RWPE1 (cell line): Measurements from ENCODE around the gene MAGOH.

Source experiments
- CTCF ChIA-PET: fragments of 350-600 bp; sonication (Branson Sonifier 250); formaldehyde crosslinking; extraction: SDS; loops from one replicate; lab custom pipeline; 2021; lab: Yijun Ruan, JAX
- POLR2A ChIA-PET: fragments of 400-600 bp; formaldehyde crosslinking; extraction: SDS; loops from one replicate; lab custom pipeline; 2020; ENCODE audit warnings: antibody characterized with exemption; ENCODE audit not compliant: low non-redundant PET; lab: Yijun Ruan, JAX
- DNase-seq: peaks from one replicate; pipeline ENCODE4 v3.0.0; 2012; ENCODE audit warnings: low spot score
- H3K27ac ChIP-seq: fragments of 450-650 bp; 2 replicates; pipeline ENCODE4 v1.5.1; 2017
- TF ChIP-seq, protein P1 (sequence below): fragments of 450-650 bp; conservative IDR thresholded peaks from 2 replicates; pipeline ENCODE4 v1.5.1; 2017; ENCODE audit warnings: low read depth, mild to moderate bottlenecking

Gene MAGOH

DNA sequence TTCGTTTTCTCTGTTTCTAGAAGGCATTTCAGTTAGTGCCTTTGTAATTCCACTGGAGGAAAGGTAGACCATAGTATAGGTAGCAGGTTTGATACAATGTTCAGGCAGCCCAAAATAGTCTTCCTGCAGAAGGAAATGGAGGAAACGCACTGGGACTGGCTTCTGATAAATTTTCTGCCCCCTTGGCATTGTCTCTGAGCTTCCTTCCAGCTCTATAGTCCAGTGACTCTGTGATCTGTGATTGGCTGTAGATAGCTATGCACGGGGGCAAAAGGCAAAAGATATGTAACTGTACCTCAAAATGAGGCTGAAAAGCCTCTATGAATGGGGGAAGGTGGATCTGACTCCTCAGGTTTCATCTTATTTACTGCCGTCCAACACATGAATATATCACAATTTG lies 5.8 kb upstream of the MAGOH start:
- TF ChIP-seq, protein P1, sequence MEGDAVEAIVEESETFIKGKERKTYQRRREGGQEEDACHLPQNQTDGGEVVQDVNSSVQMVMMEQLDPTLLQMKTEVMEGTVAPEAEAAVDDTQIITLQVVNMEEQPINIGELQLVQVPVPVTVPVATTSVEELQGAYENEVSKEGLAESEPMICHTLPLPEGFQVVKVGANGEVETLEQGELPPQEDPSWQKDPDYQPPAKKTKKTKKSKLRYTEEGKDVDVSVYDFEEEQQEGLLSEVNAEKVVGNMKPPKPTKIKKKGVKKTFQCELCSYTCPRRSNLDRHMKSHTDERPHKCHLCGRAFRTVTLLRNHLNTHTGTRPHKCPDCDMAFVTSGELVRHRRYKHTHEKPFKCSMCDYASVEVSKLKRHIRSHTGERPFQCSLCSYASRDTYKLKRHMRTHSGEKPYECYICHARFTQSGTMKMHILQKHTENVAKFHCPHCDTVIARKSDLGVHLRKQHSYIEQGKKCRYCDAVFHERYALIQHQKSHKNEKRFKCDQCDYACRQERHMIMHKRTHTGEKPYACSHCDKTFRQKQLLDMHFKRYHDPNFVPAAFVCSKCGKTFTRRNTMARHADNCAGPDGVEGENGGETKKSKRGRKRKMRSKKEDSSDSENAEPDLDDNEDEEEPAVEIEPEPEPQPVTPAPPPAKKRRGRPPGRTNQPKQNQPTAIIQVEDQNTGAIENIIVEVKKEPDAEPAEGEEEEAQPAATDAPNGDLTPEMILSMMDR, result no peak
- DNase-seq, result no peak
- ChIA-PET CTCF (interaction anchor here (0.6 kb wide), 1 partner anchor 458 kb away, joined by 3 read pairs; no protein-coding TSS in a partner anchor), POLR2A (no interaction called here)
- no peak overlapping the region for H3K27ac ChIP-seq

DNA sequence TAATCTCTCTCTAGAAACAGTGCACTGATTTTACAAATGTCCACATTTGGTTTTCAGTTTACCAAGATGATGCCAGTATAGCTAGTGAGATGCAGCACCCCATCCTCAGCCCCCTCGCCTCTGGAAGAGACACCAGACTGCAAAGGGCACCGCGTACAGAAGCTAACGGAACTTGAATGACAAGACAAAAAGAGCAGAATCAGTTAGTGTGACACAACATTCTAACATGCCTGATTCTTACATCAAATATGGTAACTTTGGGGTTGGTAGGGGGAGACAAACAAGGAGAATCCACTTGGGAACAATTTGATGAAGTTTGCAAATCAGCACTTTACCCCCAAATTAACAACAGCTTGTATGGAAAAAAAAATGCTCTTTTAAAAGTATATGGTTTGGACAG lies 4.1 kb upstream of the MAGOH start:
- H3K27ac ChIP-seq, result no peak overlapping the region
- ChIA-PET POLR2A (no interaction called here), CTCF (interaction anchor here (0.7 kb wide), 1 partner anchor 179 kb away, joined by 3 read pairs; no protein-coding TSS in a partner anchor)
- TF ChIP-seq, protein P1, result no peak
- no peak for DNase-seq

DNA sequence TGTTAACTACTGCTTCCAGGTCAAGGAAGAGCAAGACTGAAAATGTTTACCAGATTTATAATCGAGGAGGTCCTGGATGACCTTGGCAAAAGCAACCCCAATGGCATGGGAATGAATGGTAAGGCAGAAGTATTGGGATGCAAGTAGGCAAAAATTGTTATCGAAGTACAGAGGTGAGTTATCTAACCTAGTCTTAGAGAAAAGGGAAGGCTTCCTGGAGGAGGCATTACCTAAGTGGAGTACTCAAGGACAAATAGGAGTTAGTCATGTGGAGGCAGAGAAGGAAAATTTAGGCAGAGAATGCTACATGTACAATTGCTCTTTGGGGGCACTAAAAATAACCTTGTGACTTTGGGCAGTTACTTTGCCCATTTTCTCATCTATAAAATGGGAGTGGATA lies 3.5 kb upstream of the MAGOH start:
- TF ChIP-seq, protein P1, result no peak
- CTCF ChIA-PET, result interaction anchor here (0.7 kb wide), 1 partner anchor 554 kb away, joined by 3 read pairs; no protein-coding TSS in a partner anchor
- no peak for DNase-seq
- POLR2A ChIA-PET, result no interaction called here
- no peak overlapping the region for H3K27ac ChIP-seq

DNA sequence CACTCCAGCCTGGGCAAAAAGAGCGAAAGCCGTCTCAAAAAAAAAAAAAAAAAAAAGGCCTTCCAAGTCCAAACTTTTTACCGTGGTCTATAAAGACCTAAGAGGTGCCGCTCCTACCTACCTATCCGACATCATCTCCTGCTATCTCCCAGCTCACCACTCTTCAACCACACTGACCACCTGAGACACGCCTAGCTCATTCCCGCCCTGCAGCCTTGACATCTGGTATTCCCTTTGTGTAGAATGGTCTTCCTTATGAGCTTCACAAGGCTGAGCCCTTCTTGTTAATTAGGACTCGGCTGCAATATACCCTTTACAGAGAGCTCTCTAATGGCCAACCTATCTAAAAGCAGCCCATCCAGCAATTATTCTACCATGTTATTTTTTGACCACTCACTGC lies 680 bp downstream of the MAGOH start:
- ChIA-PET CTCF (no interaction called here), POLR2A (no interaction called here)
- peak overlapping the region; percentile 69; the same call in 1 of the 2 replicates for H3K27ac ChIP-seq

DNA sequence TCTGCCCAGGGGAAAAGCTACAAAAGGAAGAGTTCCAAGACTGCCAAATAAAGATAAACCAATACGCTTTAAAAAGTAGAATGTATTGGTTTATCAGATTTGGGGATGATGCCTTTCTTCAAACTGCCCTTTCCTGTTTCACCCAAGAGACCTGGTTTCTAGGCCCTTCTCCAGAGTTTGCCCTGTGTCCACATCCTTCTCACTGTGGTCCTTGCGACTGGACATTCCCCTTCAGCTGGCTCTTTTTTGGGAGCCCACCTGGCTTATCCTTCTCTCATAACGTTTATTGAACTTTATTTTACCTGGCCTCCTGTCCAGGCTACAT lies 17.4 kb downstream of the MAGOH start:
- H3K27ac ChIP-seq, result peak overlapping the region; percentile 91
- TF ChIP-seq, protein P1, result no peak
- ChIA-PET CTCF (no interaction called here), POLR2A (no interaction called here)
- DNase-seq, result no peak

More for the DNA sequence above, 680 bp downstream of the MAGOH start:
- DNase-seq, result peak; percentile 17
- TF ChIP-seq, protein P1, result no peak

DNA sequence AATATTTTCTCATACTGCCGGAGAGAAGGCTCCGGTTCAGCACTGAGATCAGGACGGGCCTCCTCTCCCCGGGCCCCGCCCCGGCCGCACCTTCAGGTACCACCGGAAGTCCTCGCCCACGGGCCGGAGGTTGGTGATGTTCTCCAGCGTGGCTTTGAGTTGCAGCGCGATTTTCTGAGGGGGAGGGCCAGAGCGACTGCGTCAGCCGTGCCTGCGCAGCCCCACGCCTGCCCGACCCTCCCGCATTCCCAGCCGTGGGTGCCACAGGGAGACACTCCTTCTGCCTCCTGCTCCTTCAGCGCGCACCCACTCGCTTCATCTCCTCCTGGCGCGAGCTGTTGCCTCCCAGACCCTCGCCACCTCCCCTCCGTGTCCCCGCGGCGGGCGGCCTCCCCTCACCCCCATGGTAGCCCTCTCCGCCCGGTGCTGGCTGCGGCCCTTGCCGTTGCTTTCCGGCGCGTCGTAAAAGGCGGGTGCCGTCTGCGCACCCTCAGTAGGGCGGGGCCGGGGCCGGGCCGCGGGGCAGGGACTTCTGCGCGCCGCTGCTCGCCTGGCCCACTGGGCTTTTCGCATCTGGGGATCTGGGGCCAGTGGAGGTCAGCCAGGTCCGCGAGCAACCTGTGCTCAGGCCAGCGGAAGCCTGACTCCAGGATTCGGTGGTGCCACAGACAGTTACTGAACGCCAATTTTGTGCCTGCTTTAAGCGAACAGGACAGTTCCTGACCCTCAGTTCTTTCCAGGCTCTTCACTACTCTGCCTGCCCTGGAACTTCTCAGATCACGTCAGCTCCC lies 18.0 kb downstream of the MAGOH start, which contains the start of gene CZIB:
Gene CZIB, minus strand, starts transcription at position 464 of the 791 bp plus-strand sequence. Its CDS starts 59 bp downstream, at position 405.
- peak; percentile 89 for DNase-seq
- peak within 1 kb of the TSS; percentile 91 for H3K27ac ChIP-seq
- TF ChIP-seq, protein P1, result no peak
- ChIA-PET POLR2A (interaction anchor here (0.5 to 0.8 kb wide), 2 partner anchors 9 to 32 kb away, joined by 3 read pairs; no protein-coding TSS in a partner anchor), CTCF (no interaction called here)
